ENCODE measurements around the gene RSU1. TPM values are rescaled to one million over a fixed set of nuclear protein-coding genes. Genes with fewer than 3 reads are reported as not detected.

The RSU1 gene
- total and polyA plus RNA-seq, 9 donors, result 59.4 to 93.9 (median 79.0) TPM

DNA sequence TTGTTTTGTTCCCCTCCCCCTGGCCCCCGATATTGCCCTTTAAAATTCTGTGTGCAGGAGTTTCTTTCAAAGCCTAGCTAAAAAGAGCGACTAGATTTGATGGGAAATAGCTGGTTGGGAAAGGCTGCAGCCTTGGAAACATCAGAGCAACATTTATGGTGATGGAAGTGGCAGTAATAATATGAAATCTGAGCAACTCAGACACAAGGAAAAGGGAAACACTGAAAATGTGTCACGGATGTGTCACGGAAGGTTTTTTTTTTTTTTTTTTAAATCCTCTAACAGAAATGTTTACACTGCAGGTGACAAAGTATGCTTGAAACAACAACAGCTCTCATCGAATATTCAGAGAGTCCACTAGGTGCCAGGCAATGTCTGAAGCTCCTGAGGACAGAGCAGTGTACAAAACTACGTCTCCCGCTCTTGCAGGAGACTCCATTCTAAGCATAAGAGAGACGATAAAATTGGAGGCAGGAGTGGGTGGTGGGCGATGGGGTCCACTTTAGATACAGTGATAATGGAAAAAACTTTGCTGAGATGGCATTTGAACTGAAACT lies 143.0 kb downstream of the RSU1 start:
- WGBS (ENCODE audit: insufficient coverage), result 85% methylated on average over 5 of the region's 9 CpGs
- Histone ChIP-seq H3K27ac (ENCODE audit: low read length) (no peak overlapping the region), H3K4me3 (ENCODE audit: low read length) (no peak overlapping the region), H3K9me3 (replicated peaks; ENCODE audit: control insufficient read depth, low read depth, low read length) (no peaks in the 10 kb centered on the region), H3K4me1 (ENCODE audit: control insufficient read depth, insufficient read depth, low read length) (no peaks in the 10 kb centered on the region), H3K36me3 (ENCODE audit: control insufficient read depth, insufficient read depth, low read length) (no peaks in the 10 kb centered on the region), H3K27me3 (ENCODE audit: control insufficient read depth, insufficient read depth, low read length) (no peaks in the 10 kb centered on the region)
- DNase-seq, result no peak

GRCh38 chr10:16673443-16673842 lies 143.8 kb downstream of the RSU1 start:
- no peak for DNase-seq
- Histone ChIP-seq H3K4me3 (ENCODE audit: low read length) (no peak overlapping the region), H3K4me1 (ENCODE audit: control insufficient read depth, insufficient read depth, low read length) (no peaks in the 10 kb centered on the region), H3K9me3 (replicated peaks; ENCODE audit: control insufficient read depth, low read depth, low read length) (no peaks in the 10 kb centered on the region), H3K36me3 (ENCODE audit: control insufficient read depth, insufficient read depth, low read length) (no peaks in the 10 kb centered on the region), H3K27ac (ENCODE audit: low read length) (no peak overlapping the region), H3K27me3 (ENCODE audit: control insufficient read depth, insufficient read depth, low read length) (no peaks in the 10 kb centered on the region)
- 57% methylated on average over 5 of the region's 6 CpGs for WGBS (ENCODE audit: insufficient coverage)

- H3K27ac ChIP-seq (ENCODE audit: low read length), result no peak overlapping the region
- H3K4me3 ChIP-seq (ENCODE audit: low read length), result no peak overlapping the region
- 92% methylated on average over 5 of the region's 7 CpGs for WGBS (ENCODE audit: insufficient coverage)
- no peak for DNase-seq
- no peaks in the 10 kb centered on the region for H3K36me3 ChIP-seq (ENCODE audit: control insufficient read depth, insufficient read depth, low read length)
- H3K27me3 ChIP-seq (ENCODE audit: control insufficient read depth, insufficient read depth, low read length), result no peaks in the 10 kb centered on the region
- no peaks in the 10 kb centered on the region for H3K9me3 ChIP-seq (replicated peaks; ENCODE audit: control insufficient read depth, low read depth, low read length)
- no peaks in the 10 kb centered on the region for H3K4me1 ChIP-seq (ENCODE audit: control insufficient read depth, insufficient read depth, low read length)
These were observed 153.8 kb downstream of the RSU1 start for GRCh38 chr10:16663444-16663843.

DNA sequence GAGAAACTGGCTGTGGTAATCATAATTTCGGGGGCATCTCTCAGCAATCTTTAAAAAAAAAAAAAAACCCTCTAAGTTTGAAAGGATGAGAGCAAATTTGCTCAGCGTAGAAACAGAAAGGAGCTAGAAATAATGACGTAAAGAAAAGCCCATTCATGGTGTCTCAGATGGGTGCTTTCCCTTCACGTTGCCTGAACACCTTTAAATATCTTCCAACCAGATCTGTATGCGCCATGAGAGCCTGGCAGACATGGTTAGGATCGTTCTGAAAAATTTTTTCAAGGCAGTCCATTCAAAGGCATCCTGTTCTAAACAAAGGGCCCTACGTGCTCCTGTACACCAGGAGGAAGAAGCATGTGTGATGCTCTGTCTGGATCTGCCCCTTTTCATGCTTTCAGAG lies 154.3 kb downstream of the RSU1 start:
- no peak overlapping the region for H3K4me3 ChIP-seq (ENCODE audit: low read length)
- H3K36me3 ChIP-seq (ENCODE audit: control insufficient read depth, insufficient read depth, low read length), result no peaks in the 10 kb centered on the region
- no peaks in the 10 kb centered on the region for H3K9me3 ChIP-seq (replicated peaks; ENCODE audit: control insufficient read depth, low read depth, low read length)
- no peak overlapping the region for H3K27ac ChIP-seq (ENCODE audit: low read length)
- no peaks in the 10 kb centered on the region for H3K27me3 ChIP-seq (ENCODE audit: control insufficient read depth, insufficient read depth, low read length)
- no peak for DNase-seq
- WGBS (ENCODE audit: insufficient coverage), result 90% methylated on average over 2 of the region's 7 CpGs
- H3K4me1 ChIP-seq (ENCODE audit: control insufficient read depth, insufficient read depth, low read length), result no peaks in the 10 kb centered on the region

DNA sequence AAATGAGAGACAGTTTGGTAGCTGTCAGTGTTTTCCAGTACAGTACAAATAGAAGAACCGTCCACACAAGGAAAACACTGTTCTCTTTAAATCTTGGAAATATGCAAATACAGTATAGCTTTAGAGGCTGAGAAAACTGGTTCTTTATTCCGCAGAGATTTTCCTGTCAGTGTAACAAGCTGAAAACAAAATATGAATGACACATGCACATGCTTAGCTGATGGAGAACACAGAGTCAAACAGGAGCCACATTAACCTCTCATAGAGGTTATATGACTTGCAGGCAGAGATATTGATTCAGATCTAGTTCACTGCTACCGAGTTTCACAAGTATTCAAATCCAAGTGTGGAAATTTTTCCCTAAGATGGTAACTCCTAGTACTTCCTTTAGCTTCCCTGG lies 160.3 kb downstream of the RSU1 start:
- H3K4me3 ChIP-seq (ENCODE audit: low read length), result no peak overlapping the region
- no peak for DNase-seq
- no peak overlapping the region for H3K27ac ChIP-seq (ENCODE audit: low read length)
- H3K36me3 ChIP-seq (ENCODE audit: control insufficient read depth, insufficient read depth, low read length), result no peaks in the 10 kb centered on the region
- no peaks in the 10 kb centered on the region for H3K4me1 ChIP-seq (ENCODE audit: control insufficient read depth, insufficient read depth, low read length)
- H3K9me3 ChIP-seq (replicated peaks; ENCODE audit: control insufficient read depth, low read depth, low read length), result no peaks in the 10 kb centered on the region
- 100% methylated on average over 1 of the region's 3 CpGs for WGBS (ENCODE audit: insufficient coverage)
- H3K27me3 ChIP-seq (ENCODE audit: control insufficient read depth, insufficient read depth, low read length), result no peaks in the 10 kb centered on the region

GRCh38 chr10:16653224-16653623 lies 164.0 kb downstream of the RSU1 start:
- WGBS (ENCODE audit: insufficient coverage), result no CpG with 5 or more reads among the region's 4 CpGs
- Histone ChIP-seq H3K4me1 (ENCODE audit: control insufficient read depth, insufficient read depth, low read length) (no peaks in the 10 kb centered on the region), H3K27ac (ENCODE audit: low read length) (no peak overlapping the region), H3K9me3 (replicated peaks; ENCODE audit: control insufficient read depth, low read depth, low read length) (no peaks in the 10 kb centered on the region), H3K36me3 (ENCODE audit: control insufficient read depth, insufficient read depth, low read length) (no peaks in the 10 kb centered on the region), H3K27me3 (ENCODE audit: control insufficient read depth, insufficient read depth, low read length) (no peaks in the 10 kb centered on the region), H3K4me3 (ENCODE audit: low read length) (no peak overlapping the region)
- peak; percentile 11 for DNase-seq

DNA sequence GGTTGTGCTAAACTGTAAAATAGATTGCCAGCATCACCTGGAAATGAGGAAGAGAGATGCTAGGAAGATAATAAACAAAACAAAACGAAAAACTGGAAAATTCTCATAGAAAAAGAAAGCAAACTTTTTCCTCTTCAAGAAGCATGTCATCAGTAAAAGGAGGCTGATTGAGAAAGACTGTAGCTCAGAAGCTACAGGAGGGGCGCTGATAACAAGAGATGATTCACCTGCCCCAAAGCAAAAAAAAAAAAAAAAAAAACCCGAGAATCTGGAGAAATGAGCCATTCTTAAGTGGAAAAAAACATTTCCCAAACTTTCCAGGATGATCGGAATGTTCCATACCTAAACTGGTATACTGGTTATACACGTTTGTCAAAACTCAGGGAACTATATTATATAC lies 165.1 kb downstream of the RSU1 start:
- no peaks in the 10 kb centered on the region for H3K36me3 ChIP-seq (ENCODE audit: control insufficient read depth, insufficient read depth, low read length)
- H3K9me3 ChIP-seq (replicated peaks; ENCODE audit: control insufficient read depth, low read depth, low read length), result no peaks in the 10 kb centered on the region
- H3K4me1 ChIP-seq (ENCODE audit: control insufficient read depth, insufficient read depth, low read length), result no peaks in the 10 kb centered on the region
- H3K4me3 ChIP-seq (ENCODE audit: low read length), result no peak overlapping the region
- DNase-seq, result no peak
- H3K27me3 ChIP-seq (ENCODE audit: control insufficient read depth, insufficient read depth, low read length), result no peaks in the 10 kb centered on the region
- H3K27ac ChIP-seq (ENCODE audit: low read length), result no peak overlapping the region
- whole genome bisulfite sequencing (ENCODE audit: insufficient coverage), result no CpG with 5 or more reads among the region's 5 CpGs

GRCh38 chr10:16649757-16650156 lies 167.5 kb downstream of the RSU1 start:
- no peaks in the 10 kb centered on the region for H3K4me1 ChIP-seq (ENCODE audit: control insufficient read depth, insufficient read depth, low read length)
- no CpG with 5 or more reads among the region's 2 CpGs for WGBS (ENCODE audit: insufficient coverage)
- H3K9me3 ChIP-seq (replicated peaks; ENCODE audit: control insufficient read depth, low read depth, low read length), result no peaks in the 10 kb centered on the region
- no peak overlapping the region for H3K27ac ChIP-seq (ENCODE audit: low read length)
- H3K36me3 ChIP-seq (ENCODE audit: control insufficient read depth, insufficient read depth, low read length), result no peaks in the 10 kb centered on the region
- no peak overlapping the region for H3K4me3 ChIP-seq (ENCODE audit: low read length)
- H3K27me3 ChIP-seq (ENCODE audit: control insufficient read depth, insufficient read depth, low read length), result no peaks in the 10 kb centered on the region
- DNase-seq, result no peak

GRCh38 chr10:16648366-16648765 lies 168.9 kb downstream of the RSU1 start:
- Histone ChIP-seq H3K36me3 (ENCODE audit: control insufficient read depth, insufficient read depth, low read length) (no peaks in the 10 kb centered on the region), H3K9me3 (replicated peaks; ENCODE audit: control insufficient read depth, low read depth, low read length) (no peaks in the 10 kb centered on the region), H3K27me3 (ENCODE audit: control insufficient read depth, insufficient read depth, low read length) (no peaks in the 10 kb centered on the region), H3K27ac (ENCODE audit: low read length) (no peak overlapping the region), H3K4me1 (ENCODE audit: control insufficient read depth, insufficient read depth, low read length) (no peaks in the 10 kb centered on the region), H3K4me3 (ENCODE audit: low read length) (no peak overlapping the region)
- no CpG with 5 or more reads among the region's 2 CpGs for WGBS (ENCODE audit: insufficient coverage)
- no peak for DNase-seq

DNA sequence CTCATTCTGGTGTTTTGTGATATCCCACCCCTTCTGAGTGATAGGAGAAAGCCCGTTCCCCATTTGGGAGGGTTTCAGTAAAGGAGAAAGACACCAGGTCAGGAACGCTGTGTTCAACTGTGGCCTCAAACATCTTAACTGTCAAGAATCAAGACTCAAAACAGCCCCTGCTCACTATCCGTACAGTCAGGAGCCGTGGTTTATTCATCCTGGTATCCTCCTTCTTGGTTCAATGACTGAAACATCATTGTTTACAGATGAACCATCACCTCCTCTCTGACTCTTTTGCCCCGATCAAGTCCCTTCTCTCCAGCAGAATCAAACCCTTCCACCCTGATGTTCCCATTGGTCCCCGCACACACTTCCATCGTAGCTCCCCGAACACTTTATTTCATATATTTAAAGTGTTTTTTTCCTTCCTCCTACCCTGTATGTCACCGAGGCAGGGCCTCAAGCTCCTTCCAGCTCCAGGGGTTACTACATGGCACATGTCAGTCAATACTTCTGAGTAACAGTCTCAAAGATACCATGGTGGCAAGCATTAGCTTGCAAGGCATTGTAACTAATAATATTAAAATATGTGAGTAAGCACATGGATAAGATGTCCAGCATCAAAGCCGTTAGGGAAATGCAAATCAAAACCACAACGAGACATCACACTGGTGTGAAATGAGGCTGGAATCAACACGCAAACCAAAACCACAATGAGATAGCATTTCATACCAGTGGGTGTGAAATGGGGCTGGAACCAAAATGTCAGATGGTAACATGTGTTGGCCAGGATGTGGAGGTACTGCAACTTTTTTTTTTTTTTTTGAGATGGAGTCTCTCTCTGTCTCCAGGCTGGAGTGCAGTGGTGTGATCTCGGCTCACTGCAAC lies 170.8 kb downstream of the RSU1 start:
- Histone ChIP-seq H3K9me3 (replicated peaks; ENCODE audit: control insufficient read depth, low read depth, low read length) (no peaks in the 10 kb centered on the region), H3K4me3 (ENCODE audit: low read length) (no peak overlapping the region), H3K27me3 (ENCODE audit: control insufficient read depth, insufficient read depth, low read length) (no peaks in the 10 kb centered on the region), H3K27ac (ENCODE audit: low read length) (no peak overlapping the region), H3K36me3 (ENCODE audit: control insufficient read depth, insufficient read depth, low read length) (no peaks in the 10 kb centered on the region), H3K4me1 (ENCODE audit: control insufficient read depth, insufficient read depth, low read length) (peaks cover 3% of the 10 kb centered on the region)
- no peak for DNase-seq
- WGBS (ENCODE audit: insufficient coverage), result 92% methylated on average over 5 of the region's 13 CpGs

Data from muscle of leg (tissue), 11 donors.